NCI-H146 treated with DMSO at 0.1 percent for 48 hours (cell line): Measurements from ENCODE around the gene CALN1.

Experiments used
- DNase-seq: peaks from one replicate; lab custom pipeline; 2025; ENCODE audit not compliant: unreplicated experiment; lab: John Stamatoyannopoulos, UW

The CALN1 gene

GRCh38 chr7:72053292-72053691 lies 358.8 kb downstream of the CALN1 start:
- no peak for DNase-seq

- DNase-seq: no peak
Observed at GRCh38 chr7:72048420-72048819, 363.7 kb downstream of the CALN1 start.

- DNase-seq: no peak
Observed at GRCh38 chr7:72042855-72043254, 369.3 kb downstream of the CALN1 start.

- no peak for DNase-seq
Observed at GRCh38 chr7:72040641-72041040, 371.5 kb downstream of the CALN1 start.

- no peak for DNase-seq
Observed at GRCh38 chr7:72039460-72039859, 372.7 kb downstream of the CALN1 start.

GRCh38 chr7:72038022-72038732 lies 374.0 kb downstream of the CALN1 start:
- no peak for DNase-seq

- no peak for DNase-seq
Observed at GRCh38 chr7:72037516-72037915, 374.6 kb downstream of the CALN1 start.

- DNase-seq: no peak
Observed at GRCh38 chr7:72035266-72035665, 376.9 kb downstream of the CALN1 start.

- no peak for DNase-seq
Observed at GRCh38 chr7:72032934-72033333, 379.2 kb downstream of the CALN1 start.

GRCh38 chr7:72030994-72031667 lies 381.0 kb downstream of the CALN1 start:
- no peak for DNase-seq

GRCh38 chr7:72028267-72028666 lies 383.9 kb downstream of the CALN1 start:
- no peak for DNase-seq

GRCh38 chr7:72025381-72025960 lies 386.7 kb downstream of the CALN1 start:
- DNase-seq: no peak

GRCh38 chr7:72023926-72024325 lies 388.2 kb downstream of the CALN1 start:
- DNase-seq: no peak

- DNase-seq: no peak
Observed at GRCh38 chr7:72021716-72022115, 390.4 kb downstream of the CALN1 start.

- no peak for DNase-seq
Observed at GRCh38 chr7:72020311-72020710, 391.8 kb downstream of the CALN1 start.

GRCh38 chr7:72019436-72019835 lies 392.7 kb downstream of the CALN1 start:
- no peak for DNase-seq

GRCh38 chr7:72017756-72018155 lies 394.4 kb downstream of the CALN1 start:
- DNase-seq: no peak

- no peak for DNase-seq
Observed at GRCh38 chr7:72016574-72016973, 395.6 kb downstream of the CALN1 start.

- DNase-seq: no peak
Observed at GRCh38 chr7:72015136-72015535, 397.0 kb downstream of the CALN1 start.

GRCh38 chr7:72007018-72007417 lies 405.1 kb downstream of the CALN1 start:
- DNase-seq: no peak

- DNase-seq: no peak
Observed at GRCh38 chr7:72003236-72003635, 408.9 kb downstream of the CALN1 start.

GRCh38 chr7:71996141-71996540 lies 416.0 kb downstream of the CALN1 start:
- DNase-seq: no peak
